Large intestine (tissue), 3 donors: Measurements from ENCODE around the gene TTC22. TPM values are rescaled to one million over a fixed set of nuclear protein-coding genes. Genes with fewer than 3 reads are reported as not detected.
"Not testable (repeated sequence)": the region's sequence is repeated elsewhere in the genome, so short reads cannot be mapped to it uniquely, and the experiment has no call there.

Experiments
- DNase-seq, 2 donors: peaks; one replicate each; pipeline versions ENCODE4 v3.0.0 to v3.0.0-alpha.2; 2013
- H3K27ac ChIP-seq: one replicate; pipeline ENCODE4 v1.5.1; 2013; ENCODE audit warnings: low read length
- H3K27me3 ChIP-seq: 2 replicates; pipeline ENCODE4 v1.6.1; 2013; ENCODE audit warnings: low read length; ENCODE audit not compliant: control insufficient read depth, insufficient read depth
- H3K36me3 ChIP-seq: 2 replicates; pipeline ENCODE4 v1.6.1; 2013; ENCODE audit warnings: low read length; ENCODE audit not compliant: control insufficient read depth, insufficient read depth
- H3K4me1 ChIP-seq: one replicate; pipeline ENCODE4 v1.6.1; 2013; ENCODE audit warnings: low read length; ENCODE audit not compliant: control insufficient read depth, insufficient read depth
- H3K4me3 ChIP-seq: one replicate; pipeline ENCODE4 v1.5.1; 2013; ENCODE audit warnings: low read length
- H3K9me3 ChIP-seq: one replicate; pipeline ENCODE4 v1.6.1; 2013; ENCODE audit warnings: mild to moderate bottlenecking, low read depth, low read length, moderate library complexity; ENCODE audit not compliant: control insufficient read depth
- WGBS: methylation state at CpG from one replicate; pipeline ENCODE4 v1.1.5; 2013; ENCODE audit warnings: low lambda C conversion rate; ENCODE audit not compliant: insufficient coverage; 5-methylcytosine and 5-hydroxymethylcytosine counted together
- polyA plus RNA-seq: library from polyadenylated mRNA; unstranded; fragments of 120-200 nt; gene quantifications from one replicate; pipeline ENCODE4 v1.2.1, GENCODE V29; 2013

Gene TTC22
- polyA plus RNA-seq, 1 donor, result 28.2 TPM

- DNase-seq, result peak; percentile 42 to 67
- Histone ChIP-seq H3K27ac (peak overlapping the region; percentile 53), H3K27me3 (peaks cover 8% of the 10 kb centered on the region), H3K9me3 (no peaks in the 10 kb centered on the region), H3K4me1 (peaks cover 3% of the 10 kb centered on the region), H3K4me3 (no peak overlapping the region), H3K36me3 (peaks cover 38% of the 10 kb centered on the region)
- WGBS, result no CpG with 5 or more reads among the region's 2 CpGs
These were observed 17.1 kb downstream of the TTC22 start for GRCh38 chr1:54784066-54784465.

- Histone ChIP-seq H3K27me3 (peaks cover 8% of the 10 kb centered on the region), H3K9me3 (no peaks in the 10 kb centered on the region), H3K27ac (no peak overlapping the region), H3K36me3 (peaks cover 36% of the 10 kb centered on the region), H3K4me1 (peaks cover 3% of the 10 kb centered on the region), H3K4me3 (no peak overlapping the region)
- DNase-seq, result no peak
- WGBS, result no CpG with 5 or more reads among the region's 2 CpGs
These were observed 18.5 kb downstream of the TTC22 start for GRCh38 chr1:54782588-54782987.

GRCh38 chr1:54782156-54782555, 19.0 kb downstream of the TTC22 start:
- no peak for DNase-seq
- no peak overlapping the region for H3K27ac ChIP-seq
- H3K36me3 ChIP-seq, result peaks cover 36% of the 10 kb centered on the region
- H3K4me1 ChIP-seq, result peaks cover 3% of the 10 kb centered on the region
- WGBS, result no CpG with 5 or more reads among the region's 6 CpGs
- H3K27me3 ChIP-seq, result peaks cover 8% of the 10 kb centered on the region
- H3K4me3 ChIP-seq, result no peak overlapping the region
- no peaks in the 10 kb centered on the region for H3K9me3 ChIP-seq

- Histone ChIP-seq H3K27me3 (peaks cover 8% of the 10 kb centered on the region), H3K27ac (no peak overlapping the region), H3K36me3 (peaks cover 27% of the 10 kb centered on the region), H3K9me3 (no peaks in the 10 kb centered on the region), H3K4me3 (no peak overlapping the region), H3K4me1 (peaks cover 3% of the 10 kb centered on the region)
- DNase-seq, result peak in 1 of 2 donors; percentile 39
- WGBS, result no CpG with 5 or more reads among the region's 74 CpGs
These were observed 19.9 kb downstream of the TTC22 start for GRCh38 chr1:54781023-54781723.

GRCh38 chr1:54777431-54777830, 23.7 kb downstream of the TTC22 start:
- Histone ChIP-seq H3K4me3 (no peak overlapping the region), H3K27ac (no peak overlapping the region), H3K9me3 (no peaks in the 10 kb centered on the region), H3K4me1 (no peaks in the 10 kb centered on the region), H3K36me3 (peaks cover 9% of the 10 kb centered on the region), H3K27me3 (peaks cover 8% of the 10 kb centered on the region)
- no peak for DNase-seq
- no CpG with 5 or more reads among the region's 4 CpGs for WGBS

- Histone ChIP-seq H3K27ac (no peak overlapping the region), H3K4me3 (no peak overlapping the region), H3K4me1 (no peaks in the 10 kb centered on the region), H3K36me3 (peaks cover 8% of the 10 kb centered on the region), H3K9me3 (no peaks in the 10 kb centered on the region), H3K27me3 (peaks cover 7% of the 10 kb centered on the region)
- no CpG with 5 or more reads among the region's 4 CpGs for WGBS
- no peak for DNase-seq
These were observed 24.1 kb downstream of the TTC22 start for GRCh38 chr1:54777011-54777410.

GRCh38 chr1:54775828-54776721, 25.0 kb downstream of the TTC22 start:
- not testable (repeated sequence) for H3K9me3 ChIP-seq, DNase-seq, H3K4me3 ChIP-seq, H3K27me3 ChIP-seq, H3K36me3 ChIP-seq, H3K27ac ChIP-seq, H3K4me1 ChIP-seq
- no CpG with 5 or more reads among the region's 16 CpGs for WGBS

- Histone ChIP-seq H3K4me3 (no peak overlapping the region), H3K4me1 (no peaks in the 10 kb centered on the region), H3K27ac (no peak overlapping the region), H3K36me3 (peaks cover 8% of the 10 kb centered on the region), H3K9me3 (no peaks in the 10 kb centered on the region), H3K27me3 (no peaks in the 10 kb centered on the region)
- no peak for DNase-seq
- WGBS, result 80% methylated on average over 1 of the region's 15 CpGs
These were observed 26.2 kb downstream of the TTC22 start for GRCh38 chr1:54774820-54775498.

GRCh38 chr1:54772951-54773350, 28.2 kb downstream of the TTC22 start:
- H3K27ac ChIP-seq, result no peak overlapping the region
- no peaks in the 10 kb centered on the region for H3K9me3 ChIP-seq
- no peaks in the 10 kb centered on the region for H3K36me3 ChIP-seq
- no peaks in the 10 kb centered on the region for H3K27me3 ChIP-seq
- no CpG with 5 or more reads among the region's 2 CpGs for WGBS
- DNase-seq, result no peak
- no peaks in the 10 kb centered on the region for H3K4me1 ChIP-seq
- H3K4me3 ChIP-seq, result no peak overlapping the region

GRCh38 chr1:54768093-54768492, 33.0 kb downstream of the TTC22 start:
- Histone ChIP-seq H3K9me3 (no peaks in the 10 kb centered on the region), H3K4me1 (peaks cover 6% of the 10 kb centered on the region), H3K27me3 (no peaks in the 10 kb centered on the region), H3K36me3 (no peaks in the 10 kb centered on the region), H3K4me3 (no peak overlapping the region), H3K27ac (no peak overlapping the region)
- DNase-seq, result peak; percentile 23 to 32
- 100% methylated on average over 2 of the region's 5 CpGs for WGBS
